Hypothalamus (tissue), 51 donors: ENCODE results near the gene SLC13A5.
A peak's percentile ranks its signal among the peaks of the same experiment; 100 is the strongest.
"Not testable (repeated sequence)": the region's sequence is repeated elsewhere in the genome, so short reads cannot be mapped to it uniquely, and the experiment has no call there.

Source experiments
- DNase-seq, 51 donors: peaks; one replicate each; lab custom pipeline; 2025; lab: John Stamatoyannopoulos, UW

Gene SLC13A5

DNA sequence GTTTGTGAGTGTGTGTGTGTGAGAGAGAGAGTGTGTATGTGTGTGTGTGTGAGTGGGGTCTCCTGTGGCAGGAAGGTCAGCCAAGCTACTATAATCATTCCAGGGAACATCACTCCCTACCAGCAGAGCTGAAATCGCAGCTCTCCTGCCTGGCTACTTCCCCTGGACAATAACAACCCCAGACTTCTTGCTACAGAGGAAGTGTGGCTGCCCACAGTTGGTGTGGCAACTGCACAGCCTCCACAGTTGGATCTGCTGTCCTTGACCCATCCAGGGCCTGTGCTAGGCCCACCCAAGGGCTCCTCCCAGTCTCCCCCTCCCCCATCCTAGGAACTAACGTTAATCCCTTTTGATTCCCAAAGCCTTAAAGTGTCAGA lies 1.5 kb downstream of the SLC13A5 start:
- DNase-seq = no peak

GRCh38 chr17:6711081-6711674 lies 2.0 kb downstream of the SLC13A5 start:
- peak in 33 of 51 donors; percentile 3 to 71 (median 32) for DNase-seq

- DNase-seq = no peak
Measured at GRCh38 chr17:6710317-6710716, 2.9 kb downstream of the SLC13A5 start.

- DNase-seq = no peak
Measured at GRCh38 chr17:6708357-6708961, 4.7 kb downstream of the SLC13A5 start.

DNA sequence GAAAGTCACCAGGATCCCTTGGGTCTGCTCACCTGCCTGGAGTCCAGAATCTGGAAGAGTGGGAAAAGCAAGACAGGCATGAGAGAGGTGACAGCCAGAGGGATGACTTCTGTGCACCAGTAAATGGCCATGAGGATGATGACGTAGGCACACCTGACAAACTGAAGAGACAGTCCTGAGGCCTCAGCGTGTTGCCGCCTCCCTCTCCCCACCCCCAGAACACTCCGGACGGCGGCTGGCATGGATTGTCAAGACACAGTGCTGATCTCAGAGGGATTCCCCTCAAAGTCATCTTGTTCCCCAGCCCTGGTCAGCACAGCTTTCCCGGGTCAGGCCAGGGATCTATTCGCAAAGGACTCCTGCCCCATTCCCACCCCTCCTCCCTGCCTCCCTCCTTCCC lies 6.2 kb downstream of the SLC13A5 start:
- no peak for DNase-seq

DNA sequence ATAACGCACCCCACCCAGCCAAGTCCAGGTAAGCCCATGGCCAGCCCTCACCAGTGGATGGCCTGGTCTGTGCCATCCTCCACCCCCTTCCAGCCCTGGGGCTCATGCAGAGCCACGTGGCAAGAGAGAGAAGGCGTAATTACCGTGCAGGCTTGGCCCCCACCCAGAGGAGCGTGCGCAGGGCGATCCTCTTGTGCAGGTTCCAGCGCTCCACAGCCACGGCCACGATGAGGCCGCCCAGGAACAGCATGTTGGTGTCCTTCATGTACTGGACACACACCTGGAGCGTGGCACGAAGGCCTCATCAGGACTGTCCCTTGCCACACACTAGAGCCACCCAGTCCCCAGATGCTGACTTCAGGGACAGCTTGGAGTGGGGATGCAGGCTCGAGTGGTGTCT lies 6.7 kb downstream of the SLC13A5 start:
- DNase-seq = no peak

DNA sequence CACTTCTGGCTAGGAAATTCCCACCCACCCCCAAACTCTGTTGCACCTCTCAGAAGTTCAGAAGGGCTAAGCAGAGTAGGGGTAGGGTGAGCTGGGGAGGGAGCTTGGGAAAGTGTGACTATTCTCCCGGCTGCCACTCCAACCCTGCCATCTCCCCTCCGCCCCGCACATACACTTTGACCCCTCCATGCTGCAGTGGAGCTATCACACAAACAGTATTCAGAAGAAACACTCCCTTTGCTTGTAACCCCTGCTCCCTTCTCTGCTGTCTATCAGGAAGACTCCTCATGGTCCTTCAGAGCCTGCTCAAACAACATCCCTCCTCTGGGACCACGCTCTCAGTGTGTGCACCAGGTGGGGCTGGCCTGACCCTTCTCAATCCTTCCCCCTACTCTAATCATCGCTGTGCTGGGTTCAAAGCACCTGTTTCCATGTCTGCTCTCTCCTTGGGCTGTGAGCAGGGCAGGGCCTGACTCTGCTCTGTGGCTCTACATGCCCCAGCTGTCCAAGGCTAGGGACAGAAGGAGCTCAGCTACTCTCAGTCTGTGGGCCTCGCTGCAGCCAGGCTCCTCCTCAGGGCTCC lies 8.6 kb downstream of the SLC13A5 start:
- DNase-seq = no peak

DNA sequence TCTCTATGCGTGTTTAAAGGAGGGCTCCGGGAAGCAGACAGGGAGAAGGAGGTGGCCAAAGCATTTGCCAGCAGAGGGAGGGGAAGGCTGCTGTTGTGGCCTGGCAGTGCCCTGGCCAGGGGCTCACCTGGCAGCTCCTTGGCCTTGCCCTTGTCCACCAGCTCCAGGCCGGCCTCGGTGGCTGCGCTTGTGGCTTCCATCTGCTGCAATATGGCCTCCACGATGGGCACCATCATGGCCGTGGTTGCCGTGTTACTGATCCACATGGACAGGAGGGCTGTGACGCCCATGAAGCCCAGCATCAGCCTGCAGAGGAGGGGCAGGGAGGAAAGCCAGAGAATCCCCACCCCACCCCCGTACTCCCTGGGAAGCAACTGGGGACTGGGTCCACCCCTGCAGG lies 9.4 kb downstream of the SLC13A5 start:
- no peak for DNase-seq

DNA sequence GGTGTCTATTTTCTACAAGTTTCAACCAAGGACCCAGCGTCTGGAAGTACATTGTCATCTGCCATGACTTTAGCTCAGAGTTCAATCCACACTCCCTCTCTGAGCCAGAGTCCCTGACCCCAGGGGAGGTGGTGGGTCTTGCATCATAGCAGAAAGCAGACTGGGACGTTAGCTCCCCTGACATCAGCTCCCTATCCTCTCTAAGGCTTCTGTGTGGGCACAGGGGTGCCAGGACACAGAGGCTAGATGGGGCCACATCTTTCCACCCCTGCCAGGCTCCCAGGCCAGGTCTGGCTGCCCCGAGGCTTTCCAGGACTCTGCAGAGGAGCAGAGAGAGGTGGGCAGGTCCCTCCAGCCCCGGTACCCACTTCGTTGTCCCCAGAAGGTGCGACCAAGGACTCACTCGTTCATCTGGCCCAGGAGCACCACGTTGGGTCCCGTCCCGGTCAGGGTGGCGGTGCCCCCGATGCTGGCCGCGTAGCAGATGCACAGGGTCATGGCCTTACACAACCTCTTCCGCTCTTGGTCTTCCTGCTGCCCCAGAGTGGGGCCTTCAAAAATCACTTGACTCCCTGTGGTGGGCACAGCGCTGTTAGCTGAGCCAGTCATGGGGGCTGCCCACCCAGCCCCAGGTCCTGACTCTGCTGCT lies 10.5 kb downstream of the SLC13A5 start:
- no peak for DNase-seq

GRCh38 chr17:6701719-6702118 lies 11.4 kb downstream of the SLC13A5 start:
- DNase-seq = no peak

- DNase-seq = no peak
Measured at GRCh38 chr17:6700948-6701307, 12.2 kb downstream of the SLC13A5 start.

DNA sequence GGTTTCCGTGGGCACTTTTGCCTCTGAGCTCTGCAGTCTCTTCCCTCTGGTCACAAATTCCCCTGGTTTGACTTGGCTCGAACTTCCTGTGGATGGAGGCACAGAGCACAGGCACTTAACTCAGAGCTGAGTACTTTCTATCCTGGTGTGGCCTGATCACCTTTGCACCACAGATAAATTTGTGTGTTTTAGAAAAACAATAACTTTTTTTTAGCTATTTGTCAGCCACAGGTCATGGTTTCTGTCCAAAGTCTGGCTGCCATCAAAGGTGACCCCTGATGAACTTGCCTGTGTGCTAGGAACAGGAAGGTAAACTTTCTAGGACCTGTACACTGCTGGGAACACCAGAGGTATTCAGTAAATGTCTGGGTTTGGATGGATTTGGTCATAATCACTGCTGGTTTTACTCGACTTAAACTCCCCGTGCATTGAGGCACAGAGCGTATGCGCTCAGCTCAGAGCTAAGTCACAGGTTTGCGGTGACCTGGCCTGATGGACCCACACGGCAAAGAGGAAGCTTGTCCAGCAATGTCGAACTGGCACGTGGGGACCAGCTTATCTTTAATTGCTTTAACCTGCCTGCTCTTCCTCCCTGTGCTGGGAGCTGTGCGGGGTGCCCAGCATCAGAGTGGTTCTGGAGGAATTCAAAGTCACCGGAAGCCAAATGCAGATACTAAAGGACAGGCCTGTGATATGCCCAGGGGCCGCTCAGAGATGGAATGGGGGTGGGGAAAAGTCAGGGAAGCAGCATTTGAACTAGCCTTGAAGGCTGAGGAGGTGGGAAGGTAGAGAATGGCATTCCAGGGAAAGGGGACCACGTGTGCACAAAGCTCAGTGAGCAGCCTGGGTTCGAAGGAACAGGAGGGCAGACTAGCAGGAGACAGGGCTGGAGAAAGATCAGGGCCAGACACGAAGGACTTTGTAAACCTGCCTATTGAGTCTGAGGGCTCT lies 12.9 kb downstream of the SLC13A5 start:
- no peak for DNase-seq

GRCh38 chr17:6698004-6698403 lies 15.2 kb downstream of the SLC13A5 start:
- DNase-seq = no peak

GRCh38 chr17:6696906-6697305 lies 16.3 kb downstream of the SLC13A5 start:
- no peak for DNase-seq

GRCh38 chr17:6695565-6695964 lies 17.6 kb downstream of the SLC13A5 start:
- no peak for DNase-seq

- no peak for DNase-seq
Measured at GRCh38 chr17:6695051-6695450, 18.1 kb downstream of the SLC13A5 start.

GRCh38 chr17:6691958-6692357 lies 21.2 kb downstream of the SLC13A5 start:
- DNase-seq = not testable (repeated sequence)

- no peak for DNase-seq
Measured at GRCh38 chr17:6691546-6691945, 21.6 kb downstream of the SLC13A5 start.

GRCh38 chr17:6690641-6691040 lies 22.5 kb downstream of the SLC13A5 start:
- DNase-seq = no peak

DNA sequence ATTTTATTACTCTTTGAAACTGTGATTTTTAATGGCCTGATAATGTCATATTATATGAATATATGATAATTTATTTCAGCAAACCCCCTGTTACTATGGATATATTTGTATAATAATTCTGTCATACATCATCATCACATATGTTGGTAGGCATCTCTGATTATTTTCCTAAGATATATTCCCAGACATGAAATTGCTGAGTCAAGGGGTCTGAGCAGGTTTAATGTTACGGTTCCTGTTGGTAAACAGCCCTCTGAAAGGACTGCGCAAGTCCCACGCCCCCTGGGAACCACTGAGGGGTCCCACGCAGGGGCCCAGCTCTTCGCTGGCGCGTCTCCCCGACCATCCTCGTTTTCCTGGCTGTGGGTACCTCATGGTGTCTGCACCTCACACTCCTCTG lies 24.2 kb downstream of the SLC13A5 start:
- DNase-seq = no peak

GRCh38 chr17:6686026-6686425 lies 27.1 kb downstream of the SLC13A5 start:
- DNase-seq = no peak
